HL-60/S4 treated with retinoic acid at 250 ng/mL for 4 days and 3 days (cell line): ENCODE data around the gene TCTA.

ENCODE experiments used
- in situ Hi-C: fragments of 300-500 bp; cut with MboI; formaldehyde crosslinking; loops from 2 replicates; pipeline ENCODE4 v1.7.0; 2022; ENCODE audit warnings: low sequenced_read_pairs

Gene TCTA

GRCh38 chr3:49456466-49456865 lies 44.2 kb downstream of the TCTA start:
- in situ Hi-C loops = no loop called here

DNA sequence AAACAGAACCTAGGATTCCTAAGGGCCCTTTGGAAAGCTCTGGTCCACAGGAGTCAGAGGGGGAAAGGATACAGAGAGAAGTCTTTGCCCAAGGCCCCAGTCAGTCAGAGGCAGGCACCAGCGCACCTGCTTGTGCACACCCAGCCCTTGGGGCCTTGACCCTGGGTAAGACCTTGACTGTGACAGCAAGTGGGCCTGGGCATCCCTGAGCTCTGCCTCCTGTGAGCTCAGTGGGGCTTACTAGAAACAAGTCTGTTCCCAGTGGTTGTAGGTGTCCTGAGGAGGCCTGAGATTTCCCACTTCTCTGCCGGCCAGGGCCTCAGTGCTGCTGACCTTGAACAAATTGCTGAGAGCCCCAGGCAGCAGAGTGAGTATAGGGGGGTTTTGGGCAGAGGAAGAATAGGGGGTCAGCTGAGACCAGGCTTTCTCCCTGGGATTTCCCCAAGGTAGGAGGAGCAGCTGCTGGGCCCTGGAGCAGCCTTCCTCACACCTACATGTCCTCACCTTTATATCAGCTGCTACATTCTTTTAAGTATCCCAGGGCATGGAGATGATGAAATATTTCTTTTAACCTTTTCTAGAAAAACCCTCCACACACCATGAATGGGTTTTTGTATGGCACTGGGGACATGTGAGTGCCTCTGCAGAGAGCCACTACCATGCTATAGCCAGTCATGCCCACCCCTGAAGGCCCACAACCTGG lies 48.1 kb downstream of the TCTA start:
- in situ Hi-C loops = no loop called here

GRCh38 chr3:49460956-49461355 lies 48.7 kb downstream of the TCTA start:
- in situ Hi-C loops = no loop called here

DNA sequence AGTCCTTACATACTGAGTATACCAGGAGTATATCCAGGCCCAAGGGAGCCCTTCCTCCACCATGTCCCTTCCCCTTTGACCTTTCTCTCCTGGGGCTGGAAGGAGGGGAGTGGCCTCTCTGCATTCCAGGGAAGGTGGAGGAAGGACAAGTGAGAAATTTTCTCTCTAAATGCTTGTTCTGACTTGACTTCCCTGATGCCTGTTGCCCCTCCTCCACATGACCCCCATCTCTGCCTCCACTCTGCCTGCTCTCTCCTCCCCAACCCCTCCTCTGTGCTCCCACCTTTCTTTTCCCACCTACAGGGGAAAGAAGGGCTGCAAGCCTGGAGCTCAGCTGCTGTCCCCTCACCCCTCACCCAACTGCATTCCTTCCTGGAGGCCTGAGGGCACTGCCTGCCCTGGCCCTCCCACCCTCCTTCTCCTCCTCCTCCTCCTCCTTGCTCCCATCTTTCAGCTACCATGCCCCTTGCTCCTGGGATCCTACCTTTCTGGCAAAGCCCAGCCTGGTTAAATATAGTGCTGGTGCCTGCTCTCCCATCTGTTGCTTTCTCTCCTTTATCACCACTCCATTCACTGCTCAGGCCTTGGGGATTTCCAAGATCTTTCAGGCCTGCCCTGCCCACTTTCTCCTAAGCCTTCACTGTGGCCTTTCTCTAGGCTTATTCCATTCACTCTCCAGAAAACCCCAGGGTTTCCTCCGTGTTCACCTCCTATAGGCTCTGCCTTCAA lies 49.4 kb downstream of the TCTA start:
- in situ Hi-C loops = no loop called here

- in situ Hi-C loops = no loop called here
Measured at GRCh38 chr3:49462222-49462621, 50.0 kb downstream of the TCTA start.

DNA sequence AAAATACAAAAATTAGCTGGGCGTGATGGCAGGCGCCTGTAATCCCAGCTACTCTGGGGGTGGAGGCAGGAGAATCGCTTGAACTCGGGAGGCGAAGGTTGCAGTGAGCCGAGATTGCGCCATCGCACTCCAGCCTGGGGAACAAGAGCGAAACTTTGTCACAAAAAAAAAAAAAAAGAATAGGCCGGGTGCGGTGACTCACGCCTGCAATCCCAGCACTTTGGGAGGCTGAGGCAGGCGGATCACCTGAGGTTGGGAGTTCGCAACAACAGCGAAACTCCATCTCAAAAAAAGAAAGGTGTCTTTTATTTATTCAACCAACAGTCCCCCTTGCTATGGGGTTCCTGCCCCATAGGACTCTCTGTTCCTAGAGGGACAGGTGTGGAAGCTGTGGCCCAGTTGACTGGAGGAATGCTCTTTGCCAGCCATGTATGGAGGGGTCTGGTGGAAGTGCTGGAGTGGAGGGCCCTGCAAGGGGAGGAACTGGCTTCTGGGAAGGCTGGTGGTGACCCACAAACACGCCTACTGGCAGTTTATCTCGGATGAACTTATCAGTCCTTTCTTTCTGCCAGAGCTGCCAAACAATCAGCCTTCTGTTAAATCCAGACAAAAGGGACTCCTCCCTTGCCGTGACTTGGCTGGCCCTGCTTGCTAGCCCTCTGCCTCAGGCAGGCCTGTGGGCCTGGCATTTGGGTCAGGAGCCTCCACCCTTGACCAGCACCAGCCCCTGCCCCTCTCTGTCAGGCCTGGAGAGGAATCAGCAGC lies 53.2 kb downstream of the TCTA start:
- in situ Hi-C loops = no loop called here
